22Rv1 (cell line): Measurements from ENCODE around the gene KRTAP5-7.
"Not testable (repeated sequence)": the region's sequence is repeated elsewhere in the genome, so short reads cannot be mapped to it uniquely, and the experiment has no call there.

Experiments used
- H3K27ac ChIP-seq: fragments of 450-650 bp; 2 replicates; pipeline ENCODE4 v1.5.1; 2017
- ZFX ChIP-seq: fragments of 450-650 bp; IDR thresholded peaks from 2 replicates; pipeline ENCODE4 v1.6.1; 2017; ENCODE audit warnings: antibody characterized with exemption, borderline replicate concordance
- TF ChIP-seq, protein P1 (sequence below): fragments of 450-650 bp; IDR thresholded peaks from 2 replicates; pipeline ENCODE4 v1.5.1; 2017; ENCODE audit warnings: mild to moderate bottlenecking

KRTAP5-7 gene, protein sequence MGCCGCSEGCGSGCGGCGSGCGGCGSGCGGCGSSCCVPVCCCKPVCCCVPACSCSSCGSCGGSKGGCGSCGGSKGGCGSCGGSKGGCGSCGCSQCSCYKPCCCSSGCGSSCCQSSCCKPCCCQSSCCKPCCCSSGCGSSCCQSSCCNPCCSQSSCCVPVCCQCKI

DNA sequence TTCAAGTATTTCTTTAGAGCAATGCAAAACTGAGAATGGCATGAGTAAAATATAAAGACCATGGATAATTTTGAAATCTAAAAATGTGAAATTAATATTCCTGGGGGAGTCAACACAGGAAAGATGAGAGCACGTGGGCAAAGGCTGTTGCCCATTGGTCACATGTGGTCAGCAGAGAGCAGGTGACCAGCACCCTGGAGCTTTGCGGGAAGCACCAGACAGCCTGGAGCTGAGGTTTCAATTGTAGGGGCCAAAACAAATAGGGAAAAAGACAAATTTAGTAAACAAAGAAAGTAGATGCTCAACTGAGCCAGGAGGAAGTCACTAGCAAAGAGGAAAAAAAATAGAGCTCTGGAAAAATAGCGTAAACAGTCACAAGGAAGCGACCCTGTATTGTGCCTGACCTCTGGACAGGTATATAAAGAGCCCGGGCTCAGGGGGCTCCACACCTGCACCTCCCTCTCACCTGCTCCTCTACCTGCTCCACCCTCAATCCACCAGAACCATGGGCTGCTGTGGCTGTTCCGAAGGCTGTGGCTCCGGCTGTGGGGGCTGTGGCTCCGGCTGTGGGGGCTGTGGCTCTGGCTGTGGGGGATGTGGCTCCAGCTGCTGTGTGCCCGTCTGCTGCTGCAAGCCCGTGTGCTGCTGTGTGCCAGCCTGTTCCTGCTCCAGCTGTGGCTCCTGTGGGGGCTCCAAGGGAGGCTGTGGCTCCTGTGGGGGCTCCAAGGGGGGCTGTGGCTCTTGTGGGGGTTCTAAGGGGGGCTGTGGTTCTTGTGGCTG is at the start of gene KRTAP5-7:
TSS of gene KRTAP5-7 (plus strand) at position 472 of the 780 bp plus-strand sequence. CDS start at position 506, 34 bp downstream.
- not testable (repeated sequence) for H3K27ac ChIP-seq

DNA sequence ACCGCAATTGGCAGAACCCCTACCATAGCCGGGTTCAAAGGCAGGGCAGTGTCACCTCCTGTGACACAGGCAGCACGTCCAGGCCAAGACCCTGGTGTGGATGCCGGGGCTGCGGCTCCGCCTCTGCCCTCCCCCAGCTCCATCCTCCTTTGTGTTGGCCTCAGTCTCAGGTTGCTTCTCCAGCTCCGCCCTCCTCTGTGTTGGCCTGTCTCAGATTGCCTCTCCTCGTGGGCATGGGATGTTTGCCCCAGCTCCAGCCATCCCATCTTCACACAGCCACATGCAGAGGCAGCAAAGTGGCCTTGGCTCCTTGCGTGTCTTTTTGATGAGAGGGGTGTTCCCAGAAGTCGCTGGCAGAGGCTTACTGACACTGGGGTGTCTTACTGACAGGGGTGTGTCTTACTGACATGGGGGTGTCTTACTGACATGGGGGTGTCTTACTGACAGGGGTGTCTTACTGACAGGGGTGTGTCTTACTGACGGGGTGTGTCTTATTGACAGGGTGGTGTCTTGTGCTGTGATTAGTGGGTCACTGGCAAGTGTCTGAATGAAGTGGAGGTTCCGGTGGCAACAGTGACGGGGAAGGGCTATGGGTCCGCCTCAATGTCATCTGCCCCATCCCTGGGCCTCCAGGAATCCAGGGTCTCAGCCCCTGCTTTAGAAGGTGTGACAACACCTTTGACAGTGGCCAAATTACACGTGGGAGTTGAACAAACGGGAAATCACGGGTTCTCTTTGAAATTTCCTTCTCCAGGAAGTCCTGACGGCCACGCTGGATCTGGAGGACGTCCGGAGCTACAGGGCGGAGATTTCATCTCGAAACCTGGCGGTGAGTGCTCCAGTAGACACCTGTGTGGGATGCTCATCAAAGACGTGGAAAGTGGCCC is 49.2 kb upstream of the KRTAP5-7 start:
- no peak for TF ChIP-seq ZFX
- TF ChIP-seq, protein P1, sequence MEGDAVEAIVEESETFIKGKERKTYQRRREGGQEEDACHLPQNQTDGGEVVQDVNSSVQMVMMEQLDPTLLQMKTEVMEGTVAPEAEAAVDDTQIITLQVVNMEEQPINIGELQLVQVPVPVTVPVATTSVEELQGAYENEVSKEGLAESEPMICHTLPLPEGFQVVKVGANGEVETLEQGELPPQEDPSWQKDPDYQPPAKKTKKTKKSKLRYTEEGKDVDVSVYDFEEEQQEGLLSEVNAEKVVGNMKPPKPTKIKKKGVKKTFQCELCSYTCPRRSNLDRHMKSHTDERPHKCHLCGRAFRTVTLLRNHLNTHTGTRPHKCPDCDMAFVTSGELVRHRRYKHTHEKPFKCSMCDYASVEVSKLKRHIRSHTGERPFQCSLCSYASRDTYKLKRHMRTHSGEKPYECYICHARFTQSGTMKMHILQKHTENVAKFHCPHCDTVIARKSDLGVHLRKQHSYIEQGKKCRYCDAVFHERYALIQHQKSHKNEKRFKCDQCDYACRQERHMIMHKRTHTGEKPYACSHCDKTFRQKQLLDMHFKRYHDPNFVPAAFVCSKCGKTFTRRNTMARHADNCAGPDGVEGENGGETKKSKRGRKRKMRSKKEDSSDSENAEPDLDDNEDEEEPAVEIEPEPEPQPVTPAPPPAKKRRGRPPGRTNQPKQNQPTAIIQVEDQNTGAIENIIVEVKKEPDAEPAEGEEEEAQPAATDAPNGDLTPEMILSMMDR = no peak
- H3K27ac ChIP-seq = no peak overlapping the region

DNA sequence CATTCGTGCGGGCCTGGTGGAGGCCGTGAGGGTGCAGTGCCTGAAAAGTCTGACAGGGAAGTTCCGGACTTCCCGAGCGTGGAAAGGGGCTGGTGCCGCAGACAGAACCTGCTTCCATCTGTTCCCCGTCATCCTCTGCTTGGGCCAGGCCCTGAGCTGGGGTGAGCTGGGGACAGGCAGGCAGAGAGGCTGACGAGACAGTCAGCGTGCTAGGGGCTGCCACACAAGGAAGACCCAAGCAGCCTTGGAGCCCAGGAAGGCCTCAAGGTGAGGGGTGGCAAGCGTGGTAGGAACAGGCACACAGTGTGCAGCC is 48.6 kb upstream of the KRTAP5-7 start:
- no peak overlapping the region for H3K27ac ChIP-seq
- TF ChIP-seq, protein P1 = no peak
- no peak for TF ChIP-seq ZFX

GRCh38 chr11:71481101-71481960 is 45.7 kb upstream of the KRTAP5-7 start:
- TF ChIP-seq, protein P1 = no peak
- no peak for TF ChIP-seq ZFX
- no peak overlapping the region for H3K27ac ChIP-seq

- H3K27ac ChIP-seq = no peak overlapping the region
- TF ChIP-seq, protein P1 = no peak
- TF ChIP-seq ZFX = no peak
These were observed 44.9 kb upstream of the KRTAP5-7 start for GRCh38 chr11:71482216-71482615.

DNA sequence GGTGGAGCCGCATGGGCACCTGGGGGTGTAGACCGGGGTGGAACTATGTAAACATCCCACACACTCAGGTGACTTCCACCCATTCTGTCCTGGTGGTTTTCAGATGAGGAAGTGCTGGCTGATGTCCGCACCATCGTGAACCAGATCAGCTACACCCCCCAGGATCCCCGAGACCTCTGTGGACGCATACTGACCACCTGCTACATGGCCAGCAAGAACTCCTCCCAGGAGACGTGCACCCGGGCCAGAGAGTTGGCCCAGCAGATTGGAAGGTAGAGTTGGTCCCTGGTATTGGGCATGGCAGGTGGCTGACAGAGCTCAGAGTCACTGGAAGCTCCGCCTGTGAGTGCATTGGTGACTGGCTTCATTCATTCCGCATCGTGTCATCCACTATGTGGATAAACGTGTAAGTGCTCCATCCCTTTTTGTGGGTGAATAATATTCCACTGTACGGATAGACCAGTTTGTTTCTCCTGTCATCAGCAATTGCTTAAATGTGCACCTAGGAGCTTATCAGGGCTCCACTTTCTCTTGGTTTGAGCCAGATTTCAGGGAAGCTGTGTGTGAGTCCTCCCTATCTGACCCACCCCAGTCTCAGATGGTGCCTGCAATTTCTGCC is 44.2 kb upstream of the KRTAP5-7 start:
- TF ChIP-seq, protein P1 = no peak
- no peak for TF ChIP-seq ZFX
- no peak overlapping the region for H3K27ac ChIP-seq

- no peak for TF ChIP-seq ZFX
- TF ChIP-seq, protein P1 = no peak
- no peak overlapping the region for H3K27ac ChIP-seq
These were observed 43.4 kb upstream of the KRTAP5-7 start for GRCh38 chr11:71483692-71484091.
